ENCODE data around the gene PSTPIP1.
A peak's percentile ranks its signal among the peaks of the same experiment; 100 is the strongest.

The PSTPIP1 gene

DNA sequence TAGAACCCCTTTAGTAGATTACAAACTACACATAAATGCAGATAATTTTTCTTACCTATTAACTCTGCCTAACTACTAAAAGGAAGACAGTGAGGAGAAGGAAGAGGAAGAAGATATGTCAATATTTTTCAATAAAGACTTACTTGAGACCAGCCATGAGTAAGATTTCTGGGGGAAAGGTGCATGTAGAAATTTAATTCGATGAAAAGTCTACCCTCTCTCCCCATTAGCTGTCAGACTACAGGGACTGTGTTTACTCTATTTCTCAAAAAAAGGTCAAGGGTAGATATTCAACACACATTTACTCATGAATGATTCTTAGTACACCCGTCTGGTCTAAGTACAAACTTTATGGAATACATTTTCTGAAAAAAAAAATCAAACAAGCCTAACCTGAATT is 69.1 kb downstream of the PSTPIP1 start:
- peak overlapping the region in 2 of 3 experiments; percentile 27 to 48 for H3K4me3 Mint-ChIP-seq
- H3K36me3 Mint-ChIP-seq (ENCODE audit: low read depth), result peaks cover 14% of the 10 kb centered on the region
- H3K27me3 Mint-ChIP-seq (ENCODE audit: low read depth), result no peaks in the 10 kb centered on the region
- no peaks in the 10 kb centered on the region for H3K9me3 Mint-ChIP-seq
- peaks cover 89% of the 10 kb centered on the region for H3K4me1 Mint-ChIP-seq
- peak overlapping the region; percentile 37 to 91 (median 48) for H3K27ac Mint-ChIP-seq
- TF ChIP-seq, protein P1, sequence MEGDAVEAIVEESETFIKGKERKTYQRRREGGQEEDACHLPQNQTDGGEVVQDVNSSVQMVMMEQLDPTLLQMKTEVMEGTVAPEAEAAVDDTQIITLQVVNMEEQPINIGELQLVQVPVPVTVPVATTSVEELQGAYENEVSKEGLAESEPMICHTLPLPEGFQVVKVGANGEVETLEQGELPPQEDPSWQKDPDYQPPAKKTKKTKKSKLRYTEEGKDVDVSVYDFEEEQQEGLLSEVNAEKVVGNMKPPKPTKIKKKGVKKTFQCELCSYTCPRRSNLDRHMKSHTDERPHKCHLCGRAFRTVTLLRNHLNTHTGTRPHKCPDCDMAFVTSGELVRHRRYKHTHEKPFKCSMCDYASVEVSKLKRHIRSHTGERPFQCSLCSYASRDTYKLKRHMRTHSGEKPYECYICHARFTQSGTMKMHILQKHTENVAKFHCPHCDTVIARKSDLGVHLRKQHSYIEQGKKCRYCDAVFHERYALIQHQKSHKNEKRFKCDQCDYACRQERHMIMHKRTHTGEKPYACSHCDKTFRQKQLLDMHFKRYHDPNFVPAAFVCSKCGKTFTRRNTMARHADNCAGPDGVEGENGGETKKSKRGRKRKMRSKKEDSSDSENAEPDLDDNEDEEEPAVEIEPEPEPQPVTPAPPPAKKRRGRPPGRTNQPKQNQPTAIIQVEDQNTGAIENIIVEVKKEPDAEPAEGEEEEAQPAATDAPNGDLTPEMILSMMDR (IDR thresholded peaks at IDR 0.05; ENCODE audit: unreplicated experiment in 3 of 3), result no peak

DNA sequence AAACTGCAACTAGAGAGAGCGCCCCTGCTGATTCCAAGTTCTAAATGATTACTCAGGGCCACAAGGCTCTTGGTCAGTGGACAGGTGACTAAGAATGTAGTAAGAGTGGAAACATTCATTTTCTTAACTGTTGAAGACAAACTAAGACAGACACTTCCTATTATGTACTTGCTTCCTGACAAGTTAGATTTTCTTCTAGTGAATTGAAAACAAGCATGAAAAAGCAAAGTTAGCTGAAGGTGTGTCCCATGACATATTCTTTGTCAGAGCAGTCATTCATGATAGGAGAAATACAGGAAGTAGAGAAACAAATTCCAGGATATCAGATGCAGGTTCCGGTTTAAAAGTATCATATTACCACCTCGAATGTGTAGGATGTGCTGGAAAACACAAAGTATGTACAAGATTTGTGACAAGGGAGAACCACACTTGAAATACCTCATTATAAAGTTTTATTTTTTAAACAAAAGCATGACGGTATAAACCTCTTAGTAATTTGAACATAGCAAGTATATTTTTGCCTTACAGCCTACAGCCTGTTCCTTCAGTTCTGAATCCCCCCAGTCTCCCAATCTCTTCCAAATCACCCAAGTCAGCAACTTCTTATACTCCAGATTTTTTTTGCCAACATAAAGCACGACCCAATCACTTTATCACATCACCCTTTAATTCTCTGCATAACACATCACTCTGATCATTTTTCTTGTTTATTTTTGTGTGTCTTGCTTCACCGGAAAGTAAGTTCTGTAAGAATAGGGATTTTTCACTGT is 69.8 kb downstream of the PSTPIP1 start:
- Mint-ChIP-seq H3K9me3 (no peaks in the 10 kb centered on the region), H3K4me3 (peak overlapping the region in 2 of 3 experiments; percentile 1 to 11), H3K4me1 (peaks cover 88% of the 10 kb centered on the region), H3K27ac (peak overlapping the region; percentile 37 to 91 (median 69)), H3K27me3 (ENCODE audit: low read depth) (no peaks in the 10 kb centered on the region), H3K36me3 (ENCODE audit: low read depth) (peaks cover 14% of the 10 kb centered on the region)
- TF ChIP-seq, protein P1 (IDR thresholded peaks at IDR 0.05; ENCODE audit: unreplicated experiment in 3 of 3), result no peak

DNA sequence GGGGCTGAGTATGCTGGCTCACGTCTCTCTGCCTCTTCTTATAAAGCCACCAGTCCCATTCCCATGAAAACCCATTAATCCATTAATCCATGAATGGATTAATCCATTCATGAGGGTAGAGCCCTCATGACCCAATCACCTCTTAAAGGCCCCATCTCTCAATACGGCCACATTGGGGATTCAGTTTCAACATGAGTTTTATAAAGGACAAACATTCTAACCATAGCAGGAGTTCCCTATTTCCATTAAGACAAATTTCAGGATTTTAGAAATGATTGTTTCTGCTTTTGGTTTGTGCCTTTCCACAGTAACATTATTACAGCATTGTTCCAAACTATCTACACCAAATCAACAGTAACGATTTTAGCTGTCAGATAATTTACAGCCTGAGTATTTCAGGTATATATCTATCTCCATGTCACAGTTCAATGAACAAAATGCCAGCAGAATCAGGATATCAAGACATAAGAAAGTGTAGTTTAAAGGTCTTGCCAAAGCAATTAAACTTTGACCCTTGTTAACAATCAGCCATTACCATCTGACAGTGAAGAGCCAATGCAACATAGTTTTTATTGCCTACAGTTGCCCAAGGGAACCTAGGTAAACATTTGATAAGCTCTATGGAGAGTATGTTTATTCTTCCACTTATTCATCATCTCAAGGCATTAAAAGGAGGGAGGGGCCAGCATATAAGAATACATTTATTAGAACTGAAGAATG is 72.2 kb downstream of the PSTPIP1 start:
- Mint-ChIP-seq H3K9me3 (no peaks in the 10 kb centered on the region), H3K27ac (peak overlapping the region; percentile 31 to 80 (median 67)), H3K36me3 (ENCODE audit: low read depth) (peaks cover 14% of the 10 kb centered on the region), H3K4me3 (peak overlapping the region; percentile 53 to 74 (median 55)), H3K27me3 (ENCODE audit: low read depth) (no peaks in the 10 kb centered on the region), H3K4me1 (peaks cover 65% of the 10 kb centered on the region)
- TF ChIP-seq, protein P1 (IDR thresholded peaks at IDR 0.05; ENCODE audit: unreplicated experiment in 3 of 3), result no peak

DNA sequence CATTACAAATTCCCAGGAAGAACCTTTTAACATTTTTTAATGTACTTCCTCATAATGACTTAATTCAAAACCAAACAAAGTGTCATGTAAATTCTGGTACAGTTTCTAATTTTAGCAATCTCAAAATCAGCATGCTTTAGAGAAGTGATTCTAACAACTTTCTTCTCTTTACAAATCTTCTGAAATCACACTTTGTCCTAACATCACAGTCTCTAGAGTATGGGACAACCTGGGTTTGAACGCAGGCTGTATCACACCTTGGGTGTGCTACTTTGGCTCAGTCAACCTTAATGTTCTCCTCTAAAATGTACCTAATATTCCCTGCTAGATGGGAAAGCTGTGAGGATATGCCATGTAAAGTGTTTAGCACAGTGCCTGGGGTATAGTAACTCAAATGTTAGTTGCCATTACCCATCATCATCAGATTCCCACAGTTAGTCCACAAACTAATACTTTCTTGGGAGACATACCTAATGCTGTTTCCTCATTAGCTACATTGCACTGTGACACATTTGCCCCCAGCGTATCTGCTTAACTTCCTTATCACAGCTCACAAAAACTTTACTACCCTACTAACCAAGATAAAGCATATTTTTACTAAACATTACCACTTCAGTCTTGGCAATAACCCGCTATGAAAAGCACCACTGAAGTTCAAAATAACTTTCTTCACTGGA is 72.9 kb downstream of the PSTPIP1 start:
- TF ChIP-seq, protein P1 (IDR thresholded peaks at IDR 0.05; ENCODE audit: unreplicated experiment in 3 of 3), result no peak
- peak overlapping the region; percentile 55 to 74 (median 64) for H3K4me3 Mint-ChIP-seq
- H3K4me1 Mint-ChIP-seq, result peaks cover 58% of the 10 kb centered on the region
- no peaks in the 10 kb centered on the region for H3K9me3 Mint-ChIP-seq
- peak overlapping the region; percentile 31 to 80 (median 67) for H3K27ac Mint-ChIP-seq
- H3K36me3 Mint-ChIP-seq (ENCODE audit: low read depth), result peaks cover 14% of the 10 kb centered on the region
- no peaks in the 10 kb centered on the region for H3K27me3 Mint-ChIP-seq (ENCODE audit: low read depth)

DNA sequence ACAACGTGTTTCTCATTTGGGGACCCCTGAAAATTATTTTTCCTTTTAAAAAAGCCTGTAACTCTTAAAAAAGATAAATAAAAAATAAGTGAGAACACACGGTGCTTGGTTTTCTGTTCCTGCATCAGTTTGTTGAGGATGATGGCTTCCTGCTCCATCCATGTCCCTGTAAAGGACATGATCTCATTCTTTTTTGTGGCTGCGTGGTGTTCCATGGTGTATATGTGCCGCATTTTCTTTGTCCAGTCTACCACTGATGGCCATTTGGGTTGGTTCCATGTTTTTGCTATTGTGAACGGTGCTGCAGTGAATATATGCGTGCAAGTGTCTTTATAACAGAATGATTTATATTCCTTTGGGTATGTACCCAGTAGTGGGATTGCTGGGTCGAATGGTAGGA is 73.7 kb downstream of the PSTPIP1 start:
- Mint-ChIP-seq H3K27ac (peak overlapping the region; percentile 14 to 65 (median 40)), H3K4me1 (peaks cover 50% of the 10 kb centered on the region), H3K27me3 (ENCODE audit: low read depth) (peaks cover 3% of the 10 kb centered on the region), H3K9me3 (no peaks in the 10 kb centered on the region), H3K36me3 (ENCODE audit: low read depth) (peaks cover 14% of the 10 kb centered on the region), H3K4me3 (peak overlapping the region; percentile 84 to 97 (median 92))
- TF ChIP-seq, protein P1 (IDR thresholded peaks at IDR 0.05; ENCODE audit: unreplicated experiment in 3 of 3), result no peak
